ENCODE data around the gene CFAP52.

DNA sequence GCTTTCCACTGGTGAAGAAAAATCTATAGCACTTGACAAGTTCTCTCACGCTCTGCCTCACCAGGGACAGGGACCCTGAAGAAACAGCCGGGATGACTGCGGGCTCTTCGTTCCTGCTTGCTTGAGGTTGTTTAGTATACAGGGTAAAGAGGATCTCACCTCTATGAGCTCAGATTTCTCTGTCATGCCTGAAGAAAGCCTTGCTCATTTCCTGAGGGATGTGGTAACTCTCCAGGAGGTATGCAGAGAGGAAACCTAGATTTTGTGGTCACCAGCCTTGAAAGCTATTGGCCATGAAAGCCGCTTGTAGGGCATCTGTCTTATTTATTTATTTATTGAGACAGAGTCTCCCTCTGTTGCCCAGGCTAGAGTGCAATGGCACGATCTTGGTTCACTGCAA is 92.1 kb downstream of the CFAP52 start:
- TF ChIP-seq POLR2A (IDR thresholded peaks at IDR 0.05) = no peak
- TF ChIP-seq, protein P1, sequence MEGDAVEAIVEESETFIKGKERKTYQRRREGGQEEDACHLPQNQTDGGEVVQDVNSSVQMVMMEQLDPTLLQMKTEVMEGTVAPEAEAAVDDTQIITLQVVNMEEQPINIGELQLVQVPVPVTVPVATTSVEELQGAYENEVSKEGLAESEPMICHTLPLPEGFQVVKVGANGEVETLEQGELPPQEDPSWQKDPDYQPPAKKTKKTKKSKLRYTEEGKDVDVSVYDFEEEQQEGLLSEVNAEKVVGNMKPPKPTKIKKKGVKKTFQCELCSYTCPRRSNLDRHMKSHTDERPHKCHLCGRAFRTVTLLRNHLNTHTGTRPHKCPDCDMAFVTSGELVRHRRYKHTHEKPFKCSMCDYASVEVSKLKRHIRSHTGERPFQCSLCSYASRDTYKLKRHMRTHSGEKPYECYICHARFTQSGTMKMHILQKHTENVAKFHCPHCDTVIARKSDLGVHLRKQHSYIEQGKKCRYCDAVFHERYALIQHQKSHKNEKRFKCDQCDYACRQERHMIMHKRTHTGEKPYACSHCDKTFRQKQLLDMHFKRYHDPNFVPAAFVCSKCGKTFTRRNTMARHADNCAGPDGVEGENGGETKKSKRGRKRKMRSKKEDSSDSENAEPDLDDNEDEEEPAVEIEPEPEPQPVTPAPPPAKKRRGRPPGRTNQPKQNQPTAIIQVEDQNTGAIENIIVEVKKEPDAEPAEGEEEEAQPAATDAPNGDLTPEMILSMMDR (IDR thresholded peaks at IDR 0.05) = no peak
